Colonic mucosa (tissue), 4 donors: Measurements from ENCODE around the gene PLA2G4E. TPM values are rescaled to one million over a fixed set of nuclear protein-coding genes. Genes with fewer than 3 reads are reported as not detected.

ENCODE experiments used
- DNase-seq: peaks from one replicate; pipeline ENCODE4 v3.0.0-alpha.2; 2020
- H3K27ac ChIP-seq: fragments of 200-600 bp; one replicate; pipeline ENCODE4 v1.8.0; 2021
- H3K27me3 ChIP-seq: fragments of 200-600 bp; one replicate; pipeline ENCODE4 v1.8.0; 2021
- H3K36me3 ChIP-seq: fragments of 200-600 bp; one replicate; pipeline ENCODE4 v1.8.0; 2021
- H3K4me1 ChIP-seq: fragments of 200-600 bp; one replicate; pipeline ENCODE4 v1.8.0; 2021; ENCODE audit warnings: mild to moderate bottlenecking
- H3K4me3 ChIP-seq: fragments of 200-600 bp; one replicate; pipeline ENCODE4 v1.8.0; 2021
- H3K9ac ChIP-seq, 2 donors: one replicate each; pipeline ENCODE4 v1.7.0; 2013; ENCODE audit warnings: control low read depth in 2 of 2, low read depth in 2 of 2, low read length in 2 of 2
- H3K9me3 ChIP-seq: fragments of 200-600 bp; one replicate; pipeline ENCODE4 v1.8.0; 2021
- intact Hi-C: fragments of 100-400 bp; cut with DNase I; formaldehyde crosslinking; loops from one replicate; pipeline ENCODE4 v1.14.1; 2022
- total RNA-seq, 2 donors: library from RNA; stranded (reverse); fragmentation: NEBNext Ultra II Directional in 1 of 2; extraction: Animal tissue kit (Norgen Biotek cat#: 25700) in 1 of 2; gene quantifications; one replicate each; pipeline ENCODE4 v1.2.1, GENCODE V29; 2021
- TF ChIP-seq, protein P1 (sequence below): fragments of 200-600 bp; IDR thresholded peaks from one replicate; pipeline ENCODE4 v1.8.0; 2022; ENCODE audit warnings: antibody characterized with exemption, mild to moderate bottlenecking
- donor health status: healthy.
- donor health status: DM: no; HTN: no; CAD: no.
- donor health status: DM: no; HTN: no; CAD: no.

The PLA2G4E gene
- total RNA-seq, 2 donors from 2014 or later, result 0.67 TPM; not detected in 1

- Histone ChIP-seq H3K27me3 (no peaks in the 10 kb centered on the region), H3K36me3 (no peaks in the 10 kb centered on the region), H3K4me1 (no peaks in the 10 kb centered on the region), H3K9ac (peak overlapping the region in 1 of 2 donors; percentile 49), H3K4me3 (no peak overlapping the region), H3K27ac (peak overlapping the region; percentile 38), H3K9me3 (no peaks in the 10 kb centered on the region)
- TF ChIP-seq, protein P1, sequence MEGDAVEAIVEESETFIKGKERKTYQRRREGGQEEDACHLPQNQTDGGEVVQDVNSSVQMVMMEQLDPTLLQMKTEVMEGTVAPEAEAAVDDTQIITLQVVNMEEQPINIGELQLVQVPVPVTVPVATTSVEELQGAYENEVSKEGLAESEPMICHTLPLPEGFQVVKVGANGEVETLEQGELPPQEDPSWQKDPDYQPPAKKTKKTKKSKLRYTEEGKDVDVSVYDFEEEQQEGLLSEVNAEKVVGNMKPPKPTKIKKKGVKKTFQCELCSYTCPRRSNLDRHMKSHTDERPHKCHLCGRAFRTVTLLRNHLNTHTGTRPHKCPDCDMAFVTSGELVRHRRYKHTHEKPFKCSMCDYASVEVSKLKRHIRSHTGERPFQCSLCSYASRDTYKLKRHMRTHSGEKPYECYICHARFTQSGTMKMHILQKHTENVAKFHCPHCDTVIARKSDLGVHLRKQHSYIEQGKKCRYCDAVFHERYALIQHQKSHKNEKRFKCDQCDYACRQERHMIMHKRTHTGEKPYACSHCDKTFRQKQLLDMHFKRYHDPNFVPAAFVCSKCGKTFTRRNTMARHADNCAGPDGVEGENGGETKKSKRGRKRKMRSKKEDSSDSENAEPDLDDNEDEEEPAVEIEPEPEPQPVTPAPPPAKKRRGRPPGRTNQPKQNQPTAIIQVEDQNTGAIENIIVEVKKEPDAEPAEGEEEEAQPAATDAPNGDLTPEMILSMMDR, result no peak
- no peak for DNase-seq
- intact Hi-C loops, result no loop called here
Observed at GRCh38 chr15:41961001-41961518, 59.8 kb downstream of the PLA2G4E start.

DNA sequence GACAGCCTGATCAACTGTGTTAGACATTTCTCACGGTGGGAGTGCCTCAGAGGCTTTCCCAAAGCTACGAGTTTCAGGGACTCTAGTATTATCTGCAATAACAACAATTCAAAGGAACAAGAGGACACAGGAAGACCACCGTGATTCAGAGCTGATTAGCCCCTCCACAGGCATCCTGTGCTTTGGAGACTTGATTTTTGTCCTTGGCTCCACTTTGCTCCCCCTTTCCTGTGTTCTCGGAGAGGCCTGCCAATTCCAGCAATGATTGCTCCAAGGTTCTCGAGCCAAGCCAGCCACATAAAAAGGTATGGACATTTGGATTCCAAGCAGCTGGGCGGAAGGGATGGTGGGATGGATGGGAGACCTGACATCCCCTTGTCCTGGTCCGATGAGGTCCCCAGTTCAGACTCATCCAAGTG lies 62.8 kb downstream of the PLA2G4E start:
- no peak overlapping the region for H3K4me3 ChIP-seq
- no peaks in the 10 kb centered on the region for H3K36me3 ChIP-seq
- H3K9ac ChIP-seq, result peak overlapping the region in 1 of 2 donors; percentile 4
- TF ChIP-seq, protein P1, result no peak
- no peaks in the 10 kb centered on the region for H3K27me3 ChIP-seq
- intact Hi-C loops, result no loop called here
- H3K9me3 ChIP-seq, result no peaks in the 10 kb centered on the region
- no peak for DNase-seq
- H3K4me1 ChIP-seq, result no peaks in the 10 kb centered on the region
- peak overlapping the region; percentile 17 for H3K27ac ChIP-seq

DNA sequence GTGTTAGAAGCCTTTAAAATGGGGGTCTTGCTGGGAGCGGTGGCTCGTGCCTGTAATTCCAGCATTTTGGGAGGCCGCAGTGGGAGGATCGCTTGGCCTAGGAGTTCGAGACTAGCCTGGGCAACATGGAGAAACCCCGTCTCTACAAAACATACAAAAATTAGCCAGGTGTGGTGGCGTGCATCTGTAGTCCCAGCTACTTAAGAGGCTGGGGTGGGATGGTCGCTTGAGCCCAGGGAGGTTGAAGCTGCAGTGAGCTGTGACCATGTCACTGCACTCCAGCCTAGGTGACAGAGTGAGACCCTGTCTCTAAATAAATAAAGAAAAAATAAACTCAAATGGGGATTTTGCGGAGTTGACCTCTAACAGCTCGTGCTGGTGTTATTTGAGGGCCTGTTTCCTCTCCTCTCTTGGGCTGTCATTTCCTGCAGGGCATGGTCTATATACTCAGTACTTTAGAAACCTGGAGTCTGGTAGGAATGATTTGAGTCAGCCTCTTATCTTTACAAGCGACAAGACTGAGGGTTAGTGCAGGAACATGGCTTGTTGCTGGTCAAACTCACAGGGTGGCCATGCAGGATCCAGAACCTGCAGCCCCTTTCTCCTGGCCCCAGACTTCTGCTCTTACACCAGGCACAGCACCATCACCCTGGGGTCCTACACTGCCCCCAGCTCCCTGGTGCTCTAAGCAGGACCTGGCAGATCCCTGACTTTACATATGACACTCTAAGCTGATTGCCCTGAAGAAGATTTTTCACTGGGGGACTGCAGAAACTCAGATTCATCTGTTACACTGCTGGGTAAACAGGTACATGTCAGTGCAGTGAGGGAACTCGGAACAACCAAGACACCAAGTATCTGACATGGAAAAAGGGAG lies 63.6 kb downstream of the PLA2G4E start:
- TF ChIP-seq, protein P1, result no peak
- no peak for DNase-seq

GRCh38 chr15:41955807-41956525 lies 64.9 kb downstream of the PLA2G4E start:
- intact Hi-C loops, result no loop called here
- TF ChIP-seq, protein P1, result no peak
- Histone ChIP-seq H3K9ac (no peak overlapping the region), H3K9me3 (no peaks in the 10 kb centered on the region), H3K4me1 (no peaks in the 10 kb centered on the region), H3K4me3 (no peak overlapping the region), H3K36me3 (no peaks in the 10 kb centered on the region), H3K27ac (no peak overlapping the region), H3K27me3 (no peaks in the 10 kb centered on the region)
- DNase-seq, result no peak

More for the DNA sequence above, 63.6 kb downstream of the PLA2G4E start:
- Histone ChIP-seq H3K9ac (peak overlapping the region; percentile 4), H3K36me3 (no peaks in the 10 kb centered on the region), H3K27ac (peak overlapping the region; percentile 17), H3K9me3 (no peaks in the 10 kb centered on the region), H3K4me1 (no peaks in the 10 kb centered on the region), H3K4me3 (no peak overlapping the region), H3K27me3 (no peaks in the 10 kb centered on the region)
- intact Hi-C loops, result no loop called here

DNA sequence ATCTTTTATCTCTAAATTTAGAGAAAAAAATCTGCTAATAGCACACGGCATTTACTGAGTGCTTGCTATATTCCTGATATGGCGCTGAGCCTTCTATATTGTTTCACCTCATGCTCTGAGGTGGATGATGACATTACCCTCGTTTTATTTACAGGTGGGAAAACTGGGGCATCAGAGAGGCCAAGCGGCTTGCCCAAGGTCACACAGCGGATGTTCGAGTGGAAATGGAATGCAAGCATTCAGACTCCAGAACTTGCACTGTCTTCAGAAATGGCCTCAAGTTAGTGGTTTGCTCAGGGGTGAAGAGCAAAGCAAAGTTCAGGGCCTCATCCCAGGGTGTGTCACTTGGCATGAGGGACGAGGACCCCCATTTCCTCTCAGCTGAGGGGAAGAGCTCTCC lies 65.7 kb downstream of the PLA2G4E start:
- intact Hi-C loops, result no loop called here
- Histone ChIP-seq H3K9ac (no peak overlapping the region), H3K4me3 (no peak overlapping the region), H3K27me3 (no peaks in the 10 kb centered on the region), H3K9me3 (no peaks in the 10 kb centered on the region), H3K27ac (no peak overlapping the region), H3K4me1 (no peaks in the 10 kb centered on the region), H3K36me3 (no peaks in the 10 kb centered on the region)
- DNase-seq, result no peak
- TF ChIP-seq, protein P1, result no peak
